HEK293T (cell line): Measurements from ENCODE around the gene SPPL2A.

Experiments
- BHLHE40 ChIP-seq: fragments of 450-650 bp; IDR thresholded peaks from 2 replicates; pipeline ENCODE4 v1.6.1; 2016; ENCODE audit warnings: mild to moderate bottlenecking, moderate library complexity, borderline replicate concordance
- CTBP1 ChIP-seq: fragments of 450-650 bp; IDR thresholded peaks from 2 replicates; pipeline ENCODE4 v1.6.1; 2016; ENCODE audit warnings: borderline replicate concordance
- ELF4 ChIP-seq: fragments of 450-650 bp; IDR thresholded peaks from 2 replicates; pipeline ENCODE4 v1.6.1; 2017; ENCODE audit warnings: antibody characterized with exemption
- FOXA1 ChIP-seq: fragments of 450-650 bp; IDR thresholded peaks from 2 replicates; pipeline ENCODE4 v1.6.1; 2016; ENCODE audit warnings: mild to moderate bottlenecking
- FOXK2 ChIP-seq: fragments of 450-650 bp; IDR thresholded peaks from 2 replicates; pipeline ENCODE4 v1.6.1; 2016; ENCODE audit warnings: mild to moderate bottlenecking
- FOXM1 ChIP-seq: fragments of 450-650 bp; IDR thresholded peaks from 2 replicates; pipeline ENCODE4 v1.6.1; 2017; ENCODE audit warnings: mild to moderate bottlenecking, borderline replicate concordance
- HDGF ChIP-seq: fragments of 450-650 bp; IDR thresholded peaks from 2 replicates; pipeline ENCODE4 v1.6.1; 2017; ENCODE audit warnings: antibody characterized with exemption, borderline replicate concordance
- L3MBTL2 ChIP-seq: fragments of 450-650 bp; conservative IDR thresholded peaks from 2 replicates; pipeline ENCODE4 v1.6.1; 2016; ENCODE audit warnings: mild to moderate bottlenecking
- NFRKB ChIP-seq: fragments of 450-650 bp; IDR thresholded peaks from 2 replicates; pipeline ENCODE4 v1.6.1; 2016; ENCODE audit warnings: mild to moderate bottlenecking, moderate library complexity
- SP1 ChIP-seq: fragments of 450-650 bp; IDR thresholded peaks from 2 replicates; pipeline ENCODE4 v1.6.1; 2017
- SUZ12 ChIP-seq: fragments of 450-650 bp; IDR thresholded peaks from 2 replicates; pipeline ENCODE4 v1.6.1; 2016; ENCODE audit warnings: mild to moderate bottlenecking
- TARDBP ChIP-seq: fragments of 450-650 bp; IDR thresholded peaks from 2 replicates; pipeline ENCODE4 v1.6.1; 2016
- ZNF384 ChIP-seq: fragments of 450-650 bp; IDR thresholded peaks from 2 replicates; pipeline ENCODE4 v1.6.1; 2016

DNA sequence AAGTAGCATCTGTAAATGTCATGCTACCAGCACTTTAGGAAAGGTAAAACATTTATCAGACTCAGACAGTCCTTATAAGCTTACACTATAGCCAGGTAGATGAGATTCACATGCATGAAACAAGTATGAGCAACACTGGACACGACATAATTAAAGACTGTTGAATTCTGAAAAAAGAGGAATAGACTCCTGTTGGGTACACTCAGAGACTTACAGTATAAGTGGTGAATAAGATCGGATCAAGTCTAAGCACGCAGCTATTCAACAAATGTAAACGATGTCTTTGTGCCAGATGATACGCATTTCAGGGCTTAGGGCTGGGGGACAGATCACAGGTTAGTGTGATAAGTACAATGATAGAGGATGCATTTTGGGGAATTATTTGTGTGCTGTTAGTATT is 43.2 kb upstream of the SPPL2A start:
- no peak for TF ChIP-seq HDGF
- TF ChIP-seq SUZ12 = no peak
- no peak for TF ChIP-seq SP1
- TF ChIP-seq ELF4 = no peak
- no peak for TF ChIP-seq BHLHE40
- TF ChIP-seq CTBP1 = no peak
- TF ChIP-seq ZNF384 = no peak
- TF ChIP-seq TARDBP = no peak
- TF ChIP-seq L3MBTL2 = no peak
- TF ChIP-seq FOXA1 = no peak
- no peak for TF ChIP-seq FOXM1
- TF ChIP-seq NFRKB = no peak
- TF ChIP-seq FOXK2 = no peak
